HEK293 (cell line): Measurements from ENCODE around the gene ISYNA1.

Experiments used
- CTCF ChIA-PET: fragments of 350-600 bp; formaldehyde crosslinking; extraction: SDS; loops from one replicate; lab custom pipeline; 2021; ENCODE audit warnings: antibody characterized with exemption; lab: Yijun Ruan, JAX
- POLR2A ChIA-PET: fragments of 300-600 bp; formaldehyde crosslinking; extraction: SDS; loops from one replicate; lab custom pipeline; 2020; ENCODE audit warnings: antibody characterized with exemption, inconsistent platforms; lab: Yijun Ruan, JAX
- H3K27ac ChIP-seq: fragments of 200-500 bp; sonication (Bioruptor generic); 2 replicates; pipeline ENCODE4 v1.5.1; 2014; ENCODE audit warnings: low read depth, low read length, control low read depth, inconsistent platforms; ENCODE audit errors: extremely low read depth
- H3K36me3 ChIP-seq, 2 experiments: fragments of 200-500 bp in 1 of 2; sonication (Bioruptor generic) in 1 of 2; 1 replicate in 1 of 2; 2 replicates in 1 of 2; pipeline ENCODE4 v1.5.1; 2014 to 2017; ENCODE audit warnings: inconsistent platforms in 2 of 2, low read length in 2 of 2; ENCODE audit not compliant: control insufficient read depth in 2 of 2, insufficient read depth in 1 of 2
- H3K4me1 ChIP-seq: fragments of 200-500 bp; sonication (Bioruptor generic); 2 replicates; pipeline ENCODE4 v1.5.1; 2014; ENCODE audit warnings: mild to moderate bottlenecking, low read length, inconsistent platforms; ENCODE audit not compliant: control insufficient read depth, insufficient read depth
- H3K4me3 ChIP-seq: 2 replicates; pipeline ENCODE4 v1.5.1; 2011; ENCODE audit warnings: low read depth, mild to moderate bottlenecking, control low read depth, low read length, moderate library complexity
- H3K9me3 ChIP-seq: fragments of 200-500 bp; sonication (Bioruptor generic); 2 replicates; pipeline ENCODE4 v1.5.1; 2014; ENCODE audit warnings: low read depth, low read length, inconsistent platforms; ENCODE audit not compliant: control insufficient read depth, insufficient read depth
- EGR2 ChIP-seq: fragments of 450-650 bp; formaldehyde crosslinking; IDR thresholded peaks from 2 replicates; pipeline ENCODE4 v1.5.1; 2016; ENCODE audit warnings: low read depth, missing biosample characterization, missing genetic modification characterization
- PRDM10 ChIP-seq: fragments of 450-650 bp; formaldehyde crosslinking; IDR thresholded peaks from 2 replicates; pipeline ENCODE4 v1.5.1; 2016; ENCODE audit warnings: missing biosample characterization, missing genetic modification characterization
- SCRT2 ChIP-seq: fragments of 450-650 bp; formaldehyde crosslinking; IDR thresholded peaks from 2 replicates; pipeline ENCODE4 v1.5.1; 2016; ENCODE audit warnings: missing biosample characterization, missing genetic modification characterization
- ZBTB1 ChIP-seq: fragments of 450-650 bp; formaldehyde crosslinking; IDR thresholded peaks from 2 replicates; pipeline ENCODE4 v1.5.1; 2016; ENCODE audit warnings: missing biosample characterization, missing genetic modification characterization
- ZBTB17 ChIP-seq: fragments of 450-650 bp; formaldehyde crosslinking; IDR thresholded peaks from 2 replicates; pipeline ENCODE4 v1.5.1; 2016; ENCODE audit warnings: missing biosample characterization, missing genetic modification characterization
- ZNF157 ChIP-seq: fragments of 450-650 bp; formaldehyde crosslinking; IDR thresholded peaks from 2 replicates; pipeline ENCODE4 v1.5.1; 2016; ENCODE audit warnings: missing biosample characterization, missing genetic modification characterization
- ZNF223 ChIP-seq: fragments of 450-650 bp; formaldehyde crosslinking; IDR thresholded peaks from 2 replicates; pipeline ENCODE4 v1.5.1; 2016; ENCODE audit warnings: missing biosample characterization, missing genetic modification characterization
- ZNF548 ChIP-seq: fragments of 450-650 bp; formaldehyde crosslinking; IDR thresholded peaks from 2 replicates; pipeline ENCODE4 v1.5.1; 2016; ENCODE audit warnings: missing biosample characterization, missing genetic modification characterization
- ZNF623 ChIP-seq: fragments of 450-650 bp; formaldehyde crosslinking; IDR thresholded peaks from 2 replicates; pipeline ENCODE4 v1.5.1; 2016; ENCODE audit warnings: missing biosample characterization, missing genetic modification characterization
- ZNF660 ChIP-seq: fragments of 450-650 bp; IDR thresholded peaks from 2 replicates; pipeline ENCODE4 v1.5.1; 2018; ENCODE audit warnings: missing biosample characterization, mild to moderate bottlenecking, missing genetic modification characterization
- ZNF664 ChIP-seq: fragments of 450-650 bp; formaldehyde crosslinking; IDR thresholded peaks from 2 replicates; pipeline ENCODE4 v1.5.1; 2016; ENCODE audit warnings: missing biosample characterization, missing genetic modification characterization
- ZNF768 ChIP-seq: fragments of 450-650 bp; formaldehyde crosslinking; IDR thresholded peaks from 2 replicates; pipeline ENCODE4 v1.5.1; 2018; ENCODE audit warnings: missing biosample characterization, mild to moderate bottlenecking, missing genetic modification characterization
- TF ChIP-seq, protein P1 (sequence below): fragments of 450-650 bp; formaldehyde crosslinking; IDR thresholded peaks from 2 replicates; pipeline ENCODE4 v1.5.1; 2016; ENCODE audit warnings: missing biosample characterization, missing genetic modification characterization
- TF ChIP-seq, protein P2 (sequence below): fragments of 450-650 bp; formaldehyde crosslinking; IDR thresholded peaks from 2 replicates; pipeline ENCODE4 v1.5.1; 2016; ENCODE audit warnings: missing biosample characterization, missing genetic modification characterization

The ISYNA1 gene

GRCh38 chr19:18480006-18480691 lies 42.2 kb upstream of the ISYNA1 start (continued):
- TF ChIP-seq ZNF623 (tag by site-specific recombination) = no peak
- no peak for TF ChIP-seq ZBTB1
- no peak for TF ChIP-seq ZNF768
- TF ChIP-seq, protein P1, sequence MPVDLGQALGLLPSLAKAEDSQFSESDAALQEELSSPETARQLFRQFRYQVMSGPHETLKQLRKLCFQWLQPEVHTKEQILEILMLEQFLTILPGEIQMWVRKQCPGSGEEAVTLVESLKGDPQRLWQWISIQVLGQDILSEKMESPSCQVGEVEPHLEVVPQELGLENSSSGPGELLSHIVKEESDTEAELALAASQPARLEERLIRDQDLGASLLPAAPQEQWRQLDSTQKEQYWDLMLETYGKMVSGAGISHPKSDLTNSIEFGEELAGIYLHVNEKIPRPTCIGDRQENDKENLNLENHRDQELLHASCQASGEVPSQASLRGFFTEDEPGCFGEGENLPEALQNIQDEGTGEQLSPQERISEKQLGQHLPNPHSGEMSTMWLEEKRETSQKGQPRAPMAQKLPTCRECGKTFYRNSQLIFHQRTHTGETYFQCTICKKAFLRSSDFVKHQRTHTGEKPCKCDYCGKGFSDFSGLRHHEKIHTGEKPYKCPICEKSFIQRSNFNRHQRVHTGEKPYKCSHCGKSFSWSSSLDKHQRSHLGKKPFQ = peak; percentile 79
- no peak for TF ChIP-seq EGR2
- no peak for TF ChIP-seq ZNF223
- TF ChIP-seq ZNF548 (tag by site-specific recombination) = no peak
- TF ChIP-seq, protein P2, sequence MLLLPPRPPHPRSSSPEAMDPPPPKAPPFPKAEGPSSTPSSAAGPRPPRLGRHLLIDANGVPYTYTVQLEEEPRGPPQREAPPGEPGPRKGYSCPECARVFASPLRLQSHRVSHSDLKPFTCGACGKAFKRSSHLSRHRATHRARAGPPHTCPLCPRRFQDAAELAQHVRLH (tag by site-specific recombination) = no peak
- TF ChIP-seq ZNF664 = no peak
- TF ChIP-seq ZNF157 = no peak
- no peak for TF ChIP-seq ZNF660 (tag by site-specific recombination)
- TF ChIP-seq, all 188 proteins: peak for 2

DNA sequence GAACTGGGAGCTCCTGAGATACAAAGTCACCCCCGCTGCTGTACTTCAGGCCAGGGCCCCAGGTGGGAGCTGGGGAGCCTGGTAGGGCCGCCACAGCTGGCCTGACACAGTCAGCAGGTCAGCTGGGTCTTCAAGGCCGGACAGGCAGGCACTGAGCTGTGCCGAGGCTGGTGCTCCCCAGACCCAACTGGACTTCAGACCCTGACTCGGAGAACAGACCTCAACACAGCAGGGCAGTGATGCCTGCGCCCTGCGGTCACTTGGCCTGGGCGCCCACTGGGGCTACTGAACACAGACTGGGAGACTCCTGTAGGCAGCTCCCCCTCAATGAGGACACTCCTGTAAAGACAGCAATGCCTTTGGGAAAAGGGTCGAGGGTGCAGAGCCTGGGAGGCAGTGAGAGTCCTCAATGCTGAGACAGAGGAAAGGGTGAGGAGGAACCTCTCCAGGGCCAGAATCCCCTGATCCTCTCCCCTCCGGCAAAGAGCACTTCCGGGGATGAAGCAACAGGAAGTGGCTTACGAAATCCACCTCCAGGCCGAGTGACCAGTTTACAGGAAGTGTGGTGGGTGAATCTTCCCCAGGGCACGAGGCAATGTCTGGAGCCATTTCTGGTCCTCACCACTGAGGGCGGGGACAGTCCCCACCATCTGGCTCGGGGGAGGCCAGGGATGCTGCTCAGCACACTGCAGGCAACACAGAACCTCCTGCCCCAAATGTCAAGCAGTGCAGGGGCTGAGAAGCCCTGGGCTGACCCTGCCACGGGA lies 40.8 kb upstream of the ISYNA1 start:
- no peaks in the 10 kb centered on the region; the same call in 1 of the 2 replicates for H3K4me1 ChIP-seq

More for the DNA sequence above, 40.8 kb upstream of the ISYNA1 start:
- Histone ChIP-seq H3K4me3 (no peak overlapping the region), H3K36me3 (no peaks in the 10 kb centered on the region), H3K9me3 (no peaks in the 10 kb centered on the region), H3K27ac (no peak overlapping the region)
- CTCF ChIA-PET = interaction anchor here (1.0 to 1.3 kb wide), 2 partner anchors 9 to 28 kb away, joined by 3 to 10 read pairs; no protein-coding TSS in a partner anchor
- TF ChIP-seq PRDM10 (peak; percentile 12; the same call in 1 of the 2 replicates), ZBTB17 (tag by site-specific recombination) (no peak), SCRT2 (peak; percentile 58)
- TF ChIP-seq, all 188 proteins: peak for 2
- POLR2A ChIA-PET = interaction anchor here (0.7 to 1.1 kb wide), 2 partner anchors 8 to 10 kb away, joined by 3 to 7 read pairs; no protein-coding TSS in a partner anchor
